C4-2B (cell line): ENCODE data around the gene DLX3.

ENCODE experiments used
- H3K27ac ChIP-seq: fragments of 450-650 bp; 2 replicates; pipeline ENCODE4 v1.5.1; 2017
- ZFX ChIP-seq: fragments of 450-650 bp; IDR thresholded peaks from 2 replicates; pipeline ENCODE4 v1.6.1; 2017
- TF ChIP-seq, protein P1 (sequence below): fragments of 450-650 bp; conservative IDR thresholded peaks from 2 replicates; pipeline ENCODE4 v1.5.1; 2017; ENCODE audit warnings: mild to moderate bottlenecking

The DLX3 gene

DNA sequence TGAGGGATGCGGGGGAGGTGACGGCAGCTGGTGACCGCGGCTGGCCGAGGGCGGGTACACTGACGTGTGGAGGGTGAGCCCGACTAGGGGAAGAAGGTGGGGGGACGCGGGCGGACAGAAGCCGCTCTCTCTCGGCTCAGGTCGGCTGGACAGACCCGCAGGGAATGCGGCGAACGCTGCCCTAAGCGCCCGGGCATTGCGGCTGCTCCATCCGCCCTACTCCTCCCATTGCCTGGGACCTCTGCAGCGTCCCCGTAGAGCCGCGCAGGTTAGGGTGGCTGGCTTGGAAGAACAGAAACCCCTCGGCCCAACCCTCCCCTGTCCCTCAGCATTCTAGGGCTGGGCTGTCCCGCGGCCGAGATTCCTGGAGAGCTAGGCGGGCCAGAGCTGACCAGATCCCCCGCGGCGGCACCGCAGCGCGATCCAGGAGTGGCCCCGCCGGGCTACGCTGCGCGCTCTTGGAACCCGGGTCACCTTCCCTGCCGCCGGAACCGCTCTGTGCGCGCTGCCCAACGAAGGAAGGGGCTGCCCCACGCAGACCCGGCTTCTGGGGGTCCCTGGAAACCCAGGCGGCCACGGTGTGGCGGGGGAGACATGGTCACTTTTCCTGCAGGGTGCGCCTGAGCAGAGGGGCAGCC is 23.1 kb downstream of the DLX3 start:
- TF ChIP-seq, protein P1, sequence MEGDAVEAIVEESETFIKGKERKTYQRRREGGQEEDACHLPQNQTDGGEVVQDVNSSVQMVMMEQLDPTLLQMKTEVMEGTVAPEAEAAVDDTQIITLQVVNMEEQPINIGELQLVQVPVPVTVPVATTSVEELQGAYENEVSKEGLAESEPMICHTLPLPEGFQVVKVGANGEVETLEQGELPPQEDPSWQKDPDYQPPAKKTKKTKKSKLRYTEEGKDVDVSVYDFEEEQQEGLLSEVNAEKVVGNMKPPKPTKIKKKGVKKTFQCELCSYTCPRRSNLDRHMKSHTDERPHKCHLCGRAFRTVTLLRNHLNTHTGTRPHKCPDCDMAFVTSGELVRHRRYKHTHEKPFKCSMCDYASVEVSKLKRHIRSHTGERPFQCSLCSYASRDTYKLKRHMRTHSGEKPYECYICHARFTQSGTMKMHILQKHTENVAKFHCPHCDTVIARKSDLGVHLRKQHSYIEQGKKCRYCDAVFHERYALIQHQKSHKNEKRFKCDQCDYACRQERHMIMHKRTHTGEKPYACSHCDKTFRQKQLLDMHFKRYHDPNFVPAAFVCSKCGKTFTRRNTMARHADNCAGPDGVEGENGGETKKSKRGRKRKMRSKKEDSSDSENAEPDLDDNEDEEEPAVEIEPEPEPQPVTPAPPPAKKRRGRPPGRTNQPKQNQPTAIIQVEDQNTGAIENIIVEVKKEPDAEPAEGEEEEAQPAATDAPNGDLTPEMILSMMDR: no peak
- no peak for TF ChIP-seq ZFX
- H3K27ac ChIP-seq: no peak overlapping the region

- no peak for TF ChIP-seq ZFX
- TF ChIP-seq, protein P1: no peak
- H3K27ac ChIP-seq: no peak overlapping the region
These were observed 23.7 kb downstream of the DLX3 start for GRCh38 chr17:49971199-49971847.

GRCh38 chr17:49970498-49970897 is 24.5 kb downstream of the DLX3 start:
- H3K27ac ChIP-seq: no peak overlapping the region
- TF ChIP-seq, protein P1: no peak
- no peak for TF ChIP-seq ZFX

- H3K27ac ChIP-seq: no peak overlapping the region
- TF ChIP-seq, protein P1: no peak
- no peak for TF ChIP-seq ZFX
These were observed 25.1 kb downstream of the DLX3 start for GRCh38 chr17:49969795-49970389.

DNA sequence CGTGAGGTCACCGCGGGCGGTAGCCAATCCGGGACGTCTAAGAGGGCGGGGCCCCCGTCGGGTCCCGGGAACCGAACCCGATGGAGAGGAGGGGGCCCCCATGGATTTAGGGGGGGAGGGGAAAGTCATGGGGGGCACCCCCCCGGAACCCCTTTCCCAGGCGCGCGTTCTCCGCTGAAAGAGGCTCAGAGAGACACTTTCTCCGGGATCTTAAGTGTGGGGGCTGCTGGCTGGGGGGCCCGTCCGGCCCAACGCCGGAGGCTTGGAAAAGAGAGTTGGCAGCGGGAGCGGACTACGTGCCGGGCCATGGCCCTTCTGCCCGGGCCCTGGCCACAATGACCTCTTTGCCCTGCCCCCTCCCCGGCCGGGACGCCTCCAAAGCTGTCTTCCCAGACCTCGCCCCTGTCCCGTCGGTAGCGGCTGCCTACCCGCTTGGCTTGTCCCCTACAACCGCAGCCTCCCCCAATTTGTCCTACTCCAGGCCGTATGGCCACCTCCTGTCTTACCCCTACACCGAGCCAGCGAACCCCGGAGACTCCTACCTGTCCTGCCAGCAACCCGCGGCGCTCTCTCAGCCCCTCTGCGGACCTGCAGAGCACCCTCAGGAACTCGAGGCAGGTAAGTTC is 25.8 kb downstream of the DLX3 start, which contains the start of gene DLX4:
DLX4 (plus strand) TSS at position 57 of the 626 bp plus-strand sequence; CDS start at position 336, 279 bp downstream.
- no peak for TF ChIP-seq ZFX
- TF ChIP-seq, protein P1: no peak
- no peak within 1 kb of the TSS for H3K27ac ChIP-seq

GRCh38 chr17:49968405-49969133 is 26.5 kb downstream of the DLX3 start:
- no peak for TF ChIP-seq ZFX
- TF ChIP-seq, protein P1: no peak
- H3K27ac ChIP-seq: no peak overlapping the region
